Endothelial cell of umbilical vein (primary cell): ENCODE results near the gene MBLAC1. TPM values are rescaled to one million over a fixed set of nuclear protein-coding genes. Genes with fewer than 3 reads are reported as not detected.

Experiments
- BruUV-seq: library from RNA; stranded (reverse); fragments of 400-500 nt; replicated peaks from 2 replicates; lab custom pipeline; 2021; lab: Mats Ljungman, UMichigan
- CTCF ChIA-PET: fragments of 300-600, 350-600 bp; sonication (Branson Sonifier 250); formaldehyde crosslinking; loops from one replicate; lab custom pipeline; 2021; ENCODE audit warnings: antibody characterized with exemption, inconsistent platforms; lab: Charles Lee
- POLR2A ChIA-PET: fragments of 300-600, 350-600 bp; sonication (Branson Sonifier 250); formaldehyde crosslinking; loops from one replicate; lab custom pipeline; 2021; ENCODE audit warnings: antibody characterized with exemption, inconsistent platforms; lab: Charles Lee
- DNase-seq: peaks from one replicate; pipeline ENCODE4 v3.0.0-alpha.2; 2011; ENCODE audit warnings: low read depth, low spot score
- FAIRE-seq: peaks from 2 replicates; lab custom pipeline; 2011; peaks lifted over from hg19 to GRCh38; lab: Jason Lieb, UNC
- H2AFZ ChIP-seq: 2 replicates; pipeline ENCODE4 v1.6.0; 2012; ENCODE audit warnings: low read depth, low read length, control low read depth, inconsistent platforms
- H3K27ac ChIP-seq: 2 replicates; pipeline ENCODE4 v1.5.1; 2011; ENCODE audit warnings: low read depth, mild to moderate bottlenecking, control low read depth, low read length, moderate library complexity; ENCODE audit not compliant: insufficient read depth
- H3K27me3 ChIP-seq, 2 experiments: 2 replicates each; pipeline versions ENCODE4 v1.6.0 to v1.6.1; 2011; ENCODE audit warnings: low read length in 2 of 2, mixed read lengths in 1 of 2; ENCODE audit not compliant: control insufficient read depth in 2 of 2, insufficient read depth in 2 of 2
- H3K36me3 ChIP-seq, 2 experiments: 2 replicates in 1 of 2; 3 replicates in 1 of 2; pipeline ENCODE4 v1.5.1; 2011; ENCODE audit warnings: low read length in 2 of 2, mild to moderate bottlenecking in 1 of 2, moderate library complexity in 1 of 2; ENCODE audit not compliant: control insufficient read depth in 2 of 2, insufficient read depth in 2 of 2; ENCODE audit errors: extremely low read depth in 1 of 2
- H3K4me1 ChIP-seq: 3 replicates; pipeline ENCODE4 v1.5.1; 2011; ENCODE audit warnings: mild to moderate bottlenecking, low read length; ENCODE audit not compliant: control insufficient read depth, insufficient read depth; ENCODE audit errors: extremely low read depth
- H3K4me2 ChIP-seq: 2 replicates; pipeline ENCODE4 v1.6.1; 2011; ENCODE audit warnings: low read length, control low read depth, mixed read lengths; ENCODE audit not compliant: insufficient read depth
- H3K4me3 ChIP-seq, 3 experiments: fragments of 200-600 bp in 1 of 3; sonication (generic), shearing (Covaris generic) in 1 of 3; replicated peaks in 1 of 3; 2 replicates each; pipeline ENCODE4 v1.5.1; 2011 to 2016; ENCODE audit warnings: control low read depth in 3 of 3, low read length in 3 of 3, mild to moderate bottlenecking in 2 of 3, inconsistent platforms in 1 of 3, low read depth in 1 of 3, moderate library complexity in 1 of 3; ENCODE audit not compliant: insufficient read depth in 1 of 3
- H3K79me2 ChIP-seq: 2 replicates; pipeline ENCODE4 v1.6.0; 2012; ENCODE audit warnings: low read length, inconsistent platforms; ENCODE audit not compliant: control insufficient read depth, insufficient read depth
- H3K9ac ChIP-seq: replicated peaks from 2 replicates; pipeline ENCODE3; 2011; ENCODE audit warnings: low read length, control low read depth; ENCODE audit not compliant: insufficient read depth; ENCODE audit errors: extremely low read depth
- H3K9me1 ChIP-seq: replicated peaks from 3 replicates; pipeline ENCODE4 v1.6.0; 2011; ENCODE audit warnings: mild to moderate bottlenecking, low read length; ENCODE audit not compliant: control insufficient read depth, insufficient read depth; ENCODE audit errors: extremely low read depth
- H3K9me3 ChIP-seq: replicated peaks from 2 replicates; pipeline ENCODE4 v1.5.1; 2012; ENCODE audit warnings: low read length, inconsistent platforms; ENCODE audit not compliant: control insufficient read depth, insufficient read depth
- H4K20me1 ChIP-seq: replicated peaks from 2 replicates; pipeline ENCODE3; 2011; ENCODE audit warnings: mild to moderate bottlenecking, low read length; ENCODE audit not compliant: control insufficient read depth, insufficient read depth; ENCODE audit errors: extremely low read depth
- CTCF ChIP-seq, 2 donors: IDR thresholded peaks; 1 replicate in 1 of 2; 2 replicates in 1 of 2; pipeline ENCODE4 v1.5.1; 2011; ENCODE audit warnings: low read length in 2 of 2, mild to moderate bottlenecking in 2 of 2, moderate library complexity in 2 of 2, control low read depth in 1 of 2, inconsistent platforms in 1 of 2, low read depth in 1 of 2; ENCODE audit not compliant: insufficient read depth in 1 of 2; ENCODE audit errors: extremely low read depth in 1 of 2
- EZH2 ChIP-seq: IDR thresholded peaks from 2 replicates; pipeline ENCODE4 v1.6.1; 2012; ENCODE audit warnings: borderline replicate concordance, low read depth, mild to moderate bottlenecking, moderate library complexity, low read length, inconsistent platforms; ENCODE audit not compliant: severe bottlenecking
- FOS ChIP-seq: IDR thresholded peaks from 2 replicates; pipeline ENCODE4 v1.6.1; 2011; ENCODE audit warnings: mild to moderate bottlenecking, low read length, moderate library complexity, borderline replicate concordance; ENCODE audit not compliant: insufficient read depth
- GATA2 ChIP-seq: IDR thresholded peaks from 2 replicates; pipeline ENCODE4 v1.7.0; 2011; ENCODE audit warnings: low read depth, mild to moderate bottlenecking, moderate library complexity, mixed read lengths, low read length; ENCODE audit not compliant: insufficient read length, insufficient read depth
- JUN ChIP-seq: IDR thresholded peaks from 2 replicates; pipeline ENCODE4 v1.6.1; 2011; ENCODE audit warnings: borderline replicate concordance, low read depth; ENCODE audit not compliant: insufficient read length, insufficient read depth
- MAX ChIP-seq: IDR thresholded peaks from 2 replicates; pipeline ENCODE4 v1.6.1; 2011; ENCODE audit not compliant: insufficient read depth, insufficient read length
- MYC ChIP-seq: IDR thresholded peaks from one replicate; pipeline ENCODE4 v1.6.1; 2011; ENCODE audit warnings: mild to moderate bottlenecking, low read depth, low read length
- POLR2A ChIP-seq: IDR thresholded peaks from 2 replicates; pipeline ENCODE4 v1.6.1; 2012; ENCODE audit warnings: low read depth, mild to moderate bottlenecking, control low read depth, low read length
- POLR2AphosphoS5 ChIP-seq: IDR thresholded peaks from 2 replicates; pipeline ENCODE4 v1.6.1; 2012; ENCODE audit warnings: low read depth, mild to moderate bottlenecking, control low read depth, low read length, moderate library complexity; ENCODE audit not compliant: insufficient read depth
- dilution Hi-C: fragments of 300-500 bp; cut with MboI; formaldehyde crosslinking; loops from one replicate; pipeline ENCODE4 v1.15.0; 2019; ENCODE audit warnings: low sequenced_read_pairs; ENCODE audit not compliant: extremely low pct_ligation_motif_present
- intact Hi-C: fragments of 100-400 bp; cut with micrococcal nuclease; formaldehyde crosslinking; loops from one replicate; pipeline ENCODE4 v1.10.0; 2022
- polyA plus RNA-seq, 4 experiments: library from polyadenylated mRNA; depleted of rRNA in 3 of 4; stranded (reverse) in 3 of 4; unstranded in 1 of 4; fragments of >200 nt; gene quantifications; 2 replicates each; pipeline versions ENCODE4 v1.2.1 to v1.2.3, GENCODE V29; 2011 to 2012; ENCODE audit warnings: missing spikeins in 1 of 4
- total RNA-seq: library from RNA; stranded (reverse); gene quantifications from 2 replicates; pipeline ENCODE4 v1.2.3, GENCODE V29; 2021

The MBLAC1 gene
- total and polyA plus RNA-seq, 2 donors (not counting 3 experiments of a cell fraction or from before 2014, with no cell fraction given) = 1.8 to 2.1 TPM

DNA sequence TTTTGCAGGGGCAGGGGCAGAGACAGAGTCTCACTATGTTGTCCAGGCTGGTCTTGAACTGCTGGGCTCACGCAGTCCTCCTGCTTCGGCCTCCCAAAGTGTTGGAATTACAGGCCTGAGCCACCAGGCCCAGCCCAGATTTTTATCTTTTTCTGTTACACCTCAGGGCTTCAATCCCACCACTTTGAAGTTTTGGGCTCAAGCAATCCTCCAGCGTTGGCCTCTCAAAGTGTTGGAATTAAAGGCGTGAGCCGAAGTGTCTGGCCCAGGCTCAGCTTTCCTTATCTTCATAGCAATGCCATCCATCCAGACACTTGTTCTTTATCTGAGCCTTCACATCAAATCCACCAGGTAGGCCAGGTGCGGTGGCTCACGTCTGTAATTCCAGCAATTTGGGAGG lies 11.7 kb upstream of the MBLAC1 start:
- Histone ChIP-seq H3K9me1 (no peaks in the 10 kb centered on the region), H3K36me3 (peaks cover 2 to 18% of the 10 kb centered on the region in 2 experiments), H3K4me3 (no peak overlapping the region), H3K4me2 (no peak overlapping the region), H4K20me1 (no peaks in the 10 kb centered on the region), H3K9ac (no peak overlapping the region), H3K27ac (no peak overlapping the region), H3K9me3 (no peaks in the 10 kb centered on the region), H2AFZ (no peak overlapping the region), H3K27me3 (no peaks in the 10 kb centered on the region), H3K4me1 (peaks cover 5% of the 10 kb centered on the region), H3K79me2 (peaks cover 8% of the 10 kb centered on the region)
- CTCF ChIA-PET = no interaction called here
- no peak for TF ChIP-seq GATA2
- TF ChIP-seq MAX = no peak
- no peak for TF ChIP-seq FOS
- TF ChIP-seq POLR2A = no peak
- no peak for TF ChIP-seq CTCF (IDR thresholded peaks at IDR 0.05; ENCODE audit: extremely low read depth in 1 of 2, insufficient read depth in 1 of 2, low read depth in 1 of 2, low read length in 2 of 2)
- no peak for TF ChIP-seq MYC
- TF ChIP-seq EZH2 = no peak
- TF ChIP-seq POLR2AphosphoS5 = no peak
- no peak for TF ChIP-seq JUN
- no TSS peak for BruUV-seq
- intact Hi-C loops = no loop called here
- dilution Hi-C loops = no loop called here
- DNase-seq (no peak), FAIRE-seq (no peak)
- POLR2A ChIA-PET = no interaction called here
